Left renal pelvis (tissue), 4 donors: ENCODE data around the gene WDR33. TPM values are rescaled to one million over a fixed set of nuclear protein-coding genes. Genes with fewer than 3 reads are reported as not detected.
A peak's percentile ranks its signal among the peaks of the same experiment; 100 is the strongest.
"Not testable (repeated sequence)": the region's sequence is repeated elsewhere in the genome, so short reads cannot be mapped to it uniquely, and the experiment has no call there.

Source experiments
- DNase-seq, 4 donors: peaks; one replicate each; pipeline ENCODE4 v3.0.0-alpha.2; 2013; ENCODE audit warnings: low read depth in 4 of 4, low spot score in 3 of 4
- polyA plus RNA-seq, 4 donors: library from polyadenylated mRNA; unstranded; fragments of 120-200 nt; gene quantifications; one replicate each; pipeline ENCODE4 v1.2.1, GENCODE V29; 2013; ENCODE audit not compliant: insufficient read length in 4 of 4

WDR33 gene
- polyA plus RNA-seq, result 10 to 100 TPM; 50.0 to 70.9 (median 58.5) TPM

DNA sequence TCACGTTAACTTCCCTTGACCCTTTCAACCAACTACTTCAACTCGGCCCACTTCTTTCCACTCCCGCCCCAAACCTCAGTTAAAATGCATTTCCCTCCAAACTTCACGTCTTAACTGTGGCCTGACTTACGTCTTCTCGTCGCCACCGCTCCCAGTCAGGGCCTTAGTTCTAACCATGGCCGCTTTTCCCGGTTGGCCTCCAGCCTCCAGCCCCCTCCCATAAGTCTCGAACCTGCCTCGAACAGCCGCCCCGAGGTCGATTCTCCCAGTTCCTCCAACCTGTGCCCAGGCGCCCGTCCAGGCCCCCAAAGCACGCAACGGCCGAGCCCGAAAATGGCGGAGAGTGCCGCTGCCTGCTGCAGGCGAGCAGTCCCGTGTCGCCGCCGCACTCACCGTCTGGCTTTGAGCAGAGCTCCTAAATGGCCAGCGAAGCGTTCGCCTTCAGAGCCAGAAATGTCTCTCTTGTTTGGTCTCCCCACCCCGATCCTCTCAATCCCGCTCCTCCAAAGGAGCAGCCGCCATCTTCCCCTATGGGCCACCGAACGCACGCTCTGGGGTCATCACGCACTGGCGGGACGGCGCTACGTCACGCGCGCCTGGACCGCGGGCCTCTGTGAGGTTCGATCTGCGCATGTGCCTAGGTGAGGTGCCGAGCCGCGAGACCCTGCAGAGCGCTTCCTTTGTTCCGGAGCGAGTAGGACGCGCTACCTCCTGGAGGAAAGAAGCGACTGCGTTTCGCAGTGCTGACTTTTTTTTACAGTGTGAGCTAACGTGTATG is at the start of gene WDR33:
Gene WDR33, minus strand, starts transcription at position 553 of the 778 bp plus-strand sequence. CDS start 40,190 bp downstream, outside the sequence.
- DNase-seq, result peak; percentile 83 to 89 (median 88)

DNA sequence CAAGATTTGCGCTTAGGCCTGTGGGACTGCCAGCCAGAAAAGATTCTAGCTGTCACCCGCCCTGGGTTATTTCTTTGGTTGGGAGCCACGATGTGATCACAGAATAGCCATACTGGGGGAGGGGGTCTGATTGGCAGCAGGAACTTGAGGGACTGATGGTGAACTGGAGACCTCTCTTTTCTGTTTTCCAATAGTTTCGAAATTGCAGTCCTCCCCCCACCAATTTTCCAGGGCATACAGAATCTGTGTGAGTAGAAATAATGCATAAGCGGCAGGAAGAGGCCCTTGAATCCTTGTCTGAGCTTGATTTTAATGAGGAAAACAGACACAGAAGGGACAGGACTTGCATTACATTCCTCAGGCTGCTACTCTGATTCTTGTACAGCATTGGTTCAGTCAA is 49.2 kb upstream of the WDR33 start:
- no peak for DNase-seq

DNA sequence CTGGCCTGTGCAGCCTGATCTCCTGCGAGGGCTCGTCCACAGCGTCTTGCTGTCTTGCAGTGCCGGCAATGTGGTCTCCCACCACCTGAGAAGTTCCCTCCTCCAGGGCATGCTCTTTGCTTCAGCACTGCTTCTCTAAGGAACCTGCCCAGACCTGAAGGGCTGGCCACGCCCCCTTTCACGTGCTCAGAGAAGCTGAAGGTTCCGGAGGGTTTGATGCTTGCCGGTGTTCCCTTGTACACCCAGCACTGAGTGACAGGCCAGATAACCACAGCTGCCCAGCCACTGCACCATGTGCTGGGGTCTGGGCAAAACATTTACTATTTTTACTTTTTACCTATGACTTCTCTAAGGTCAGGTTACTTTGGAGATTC is 48.7 kb upstream of the WDR33 start:
- peak in 2 of 4 donors; percentile 39 to 47 for DNase-seq

DNA sequence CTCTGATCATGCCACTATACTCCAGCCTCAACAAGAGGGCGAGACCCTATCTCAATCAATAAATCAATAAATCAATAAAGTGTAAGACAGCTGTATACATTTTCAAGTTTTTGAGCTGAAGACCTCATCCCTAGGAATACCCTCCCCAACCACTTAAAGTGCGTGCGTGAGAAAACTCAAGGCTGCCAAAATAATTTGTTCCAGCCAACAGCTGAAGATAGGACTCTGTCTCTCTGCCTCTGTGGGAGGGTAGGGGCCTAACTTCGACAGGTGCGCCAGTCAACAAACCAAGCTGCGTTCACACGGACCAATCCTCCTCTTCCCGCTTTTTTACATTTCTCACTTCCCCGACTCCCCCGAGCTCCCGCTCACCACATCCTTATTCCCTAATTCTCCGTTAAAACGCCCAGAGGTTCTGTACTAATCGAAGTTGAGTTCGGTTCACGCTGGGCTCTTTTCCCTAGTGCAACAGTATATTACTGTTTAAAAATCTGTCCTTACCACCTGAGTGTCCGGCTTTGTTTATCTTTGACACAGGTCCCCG is 46.4 kb upstream of the WDR33 start:
- no peak for DNase-seq

DNA sequence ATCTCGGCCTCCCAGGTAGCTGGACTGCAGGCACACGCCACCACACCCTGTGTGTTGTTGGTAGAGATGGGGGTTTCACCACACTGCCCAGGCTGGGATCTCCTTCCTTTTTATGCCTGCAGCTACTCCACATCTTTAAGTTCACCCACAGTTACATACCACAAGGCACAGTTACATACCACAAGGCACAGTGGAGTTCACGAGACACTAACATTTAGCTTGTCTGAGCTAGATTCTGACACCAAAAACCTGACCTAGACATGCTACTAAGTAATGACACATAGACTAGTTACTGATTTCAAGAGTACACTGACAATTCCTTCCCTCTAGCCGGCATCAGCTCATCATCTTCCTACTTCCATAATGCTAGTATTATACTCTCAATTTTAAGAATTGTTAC is 42.7 kb upstream of the WDR33 start:
- no peak for DNase-seq

DNA sequence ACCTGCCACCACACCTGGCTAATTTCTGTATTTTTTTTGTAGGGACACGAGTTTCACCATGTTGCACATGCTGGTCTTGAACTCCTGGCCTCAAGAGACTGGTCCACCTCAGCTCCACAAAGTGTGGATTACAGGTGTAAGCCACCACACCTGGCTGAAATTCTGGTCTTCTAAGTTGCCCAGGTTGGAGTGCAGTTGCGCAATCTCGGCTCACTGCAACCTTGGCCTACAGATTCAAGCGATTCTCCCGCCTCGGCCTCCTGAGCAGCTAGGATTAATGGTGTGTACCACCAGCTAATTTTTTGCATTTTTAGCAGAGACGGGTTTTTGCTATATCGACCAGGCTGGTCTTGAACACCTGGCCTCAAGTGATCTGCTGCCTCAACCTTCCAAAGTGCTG is 41.4 kb upstream of the WDR33 start:
- DNase-seq, result no peak

DNA sequence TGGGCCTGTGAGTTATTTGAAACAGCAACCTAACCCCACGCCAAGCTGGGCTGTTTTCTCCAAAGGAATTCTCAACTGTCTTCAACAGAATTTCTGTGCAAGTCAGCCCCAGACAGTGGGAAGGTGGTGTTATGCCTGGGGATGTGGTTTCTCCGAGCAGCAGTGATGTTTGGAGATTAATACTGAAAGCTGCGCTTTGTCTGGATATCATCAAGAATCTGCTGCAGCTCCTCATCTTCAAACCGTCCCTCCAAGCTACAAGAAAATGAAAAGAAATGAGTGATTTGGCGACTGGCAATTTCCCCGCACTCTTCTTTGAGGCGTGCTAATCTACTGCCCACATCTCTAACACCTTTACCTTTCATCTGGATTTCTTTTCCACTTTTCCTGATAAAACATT is 37.0 kb upstream of the WDR33 start:
- no peak for DNase-seq

DNA sequence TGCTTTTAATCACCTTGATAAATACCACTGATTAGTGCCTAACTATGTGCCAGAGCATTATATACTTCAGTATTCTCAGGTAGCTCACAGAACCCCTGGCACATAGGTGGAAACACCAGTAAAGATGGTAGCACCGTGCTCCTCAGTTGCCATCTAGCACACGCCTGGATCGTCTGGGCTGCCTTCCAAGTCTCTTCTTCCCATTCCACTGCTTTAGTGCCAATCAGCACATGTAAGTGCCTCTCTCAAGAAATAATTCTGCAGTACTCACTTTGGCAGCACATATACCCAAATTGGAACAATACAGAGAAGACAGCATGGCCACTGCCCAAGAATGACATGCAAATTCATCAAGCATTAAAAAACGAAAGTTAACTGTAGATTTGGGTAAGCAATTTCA is 34.0 kb upstream of the WDR33 start:
- no peak for DNase-seq

DNA sequence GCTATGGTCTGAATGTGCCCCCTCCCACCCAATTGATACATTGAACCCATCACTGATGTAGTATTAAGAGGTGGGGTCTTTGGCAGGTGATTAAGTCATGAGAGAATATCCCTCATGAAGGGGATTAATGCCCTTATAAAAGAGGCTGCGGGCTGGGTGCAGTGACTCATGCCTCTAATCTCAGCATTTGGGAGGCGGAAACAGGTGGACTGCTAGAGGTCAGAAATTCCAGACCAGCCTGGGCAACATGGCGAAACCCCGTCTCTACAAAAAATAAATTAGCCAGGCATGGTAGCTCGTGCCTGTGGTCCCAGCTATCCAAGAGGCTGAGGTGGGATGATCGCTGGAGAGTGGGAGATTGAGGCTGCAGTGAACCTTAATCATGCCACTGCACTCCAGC is 32.7 kb upstream of the WDR33 start:
- DNase-seq, result no peak

DNA sequence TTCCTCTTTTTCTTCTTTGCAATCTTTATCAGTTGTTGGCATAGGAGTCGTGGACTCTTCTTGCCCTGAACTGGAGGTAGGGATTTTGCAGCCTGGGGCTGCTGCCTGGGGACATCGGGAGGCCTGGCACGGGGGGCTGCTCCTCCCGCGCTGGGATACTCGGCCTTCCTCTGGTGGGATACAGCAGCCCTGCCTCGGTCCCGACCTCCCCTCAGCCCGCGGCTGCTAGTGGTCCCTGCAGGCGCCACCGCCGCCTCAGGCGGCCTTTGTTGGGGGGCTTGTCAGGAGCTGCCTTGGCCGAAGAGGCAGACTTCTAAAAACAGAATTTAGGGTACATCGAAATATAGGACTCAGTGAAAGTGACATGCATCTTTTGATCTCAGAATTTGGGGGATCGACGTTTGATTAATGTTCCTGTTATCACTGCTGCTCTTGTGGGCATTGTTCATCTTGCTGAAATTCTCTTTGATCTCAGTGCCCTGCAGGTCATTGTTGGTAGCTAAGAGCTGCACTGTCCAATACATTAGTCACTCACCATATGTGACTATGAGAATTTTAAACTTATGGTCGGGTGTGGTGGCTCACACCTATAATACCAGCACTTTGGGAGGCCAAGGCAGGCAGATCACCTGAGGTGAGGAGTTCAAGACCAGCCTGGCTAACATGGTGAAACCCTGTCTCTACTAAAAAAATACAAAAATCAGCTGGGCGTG is 30.7 kb upstream of the WDR33 start:
- no peak for DNase-seq

DNA sequence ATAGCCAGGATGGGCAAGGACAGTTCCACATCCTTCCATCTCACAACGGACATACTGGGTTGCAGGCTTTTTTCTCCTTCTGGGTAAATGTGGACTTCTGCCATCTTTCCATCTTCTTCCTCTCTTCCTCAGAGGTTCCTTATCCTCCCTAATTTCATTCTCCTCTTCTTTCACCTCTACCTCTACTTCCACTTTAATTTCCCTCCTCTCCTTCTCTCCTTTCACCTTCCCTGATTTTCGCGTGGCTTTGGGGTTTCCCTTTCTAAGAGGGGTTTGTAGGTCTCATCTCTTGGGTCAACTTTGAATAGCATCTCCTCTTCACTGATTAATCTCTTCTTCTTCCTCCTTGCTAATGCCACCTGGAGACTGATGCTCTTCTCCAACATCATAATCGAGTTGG is 29.9 kb upstream of the WDR33 start:
- no peak for DNase-seq

DNA sequence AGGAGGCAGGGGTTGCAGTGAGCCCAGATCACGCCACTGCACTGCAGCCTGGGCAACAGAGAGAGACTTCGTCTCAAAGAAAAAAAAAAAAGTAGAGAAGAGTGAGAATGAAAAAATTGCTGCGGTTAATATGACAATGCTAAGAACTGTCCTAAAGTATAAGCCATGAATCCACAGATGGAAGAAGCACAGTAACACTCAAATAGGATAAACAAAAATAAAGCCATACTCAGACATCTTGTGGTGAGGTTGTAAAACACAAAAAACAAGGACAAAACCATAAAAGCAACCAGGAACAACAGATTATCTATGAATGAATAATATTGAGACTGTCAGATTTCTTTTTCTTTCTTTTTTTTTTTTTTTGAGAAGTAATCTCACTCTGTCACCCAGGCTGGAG is 24.0 kb upstream of the WDR33 start:
- DNase-seq, result no peak

DNA sequence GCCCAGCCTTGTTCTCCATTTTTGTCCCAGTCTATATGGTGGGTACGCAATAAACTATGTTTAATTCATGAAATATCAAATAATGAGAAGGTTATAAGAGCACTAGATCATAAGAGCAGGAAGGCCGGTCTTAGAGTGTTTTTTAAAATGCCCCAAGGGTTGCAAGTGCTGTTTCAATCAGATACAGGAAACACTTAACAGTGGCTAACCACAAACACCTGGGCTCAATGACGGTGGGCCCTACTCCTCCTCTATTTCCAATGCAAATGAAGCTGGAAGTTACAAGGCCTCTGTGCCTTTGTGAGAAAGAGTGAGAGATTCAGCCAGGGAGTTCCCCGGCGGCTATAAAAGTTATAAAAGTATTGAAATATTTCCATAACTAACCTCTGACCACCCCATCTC is 18.9 kb upstream of the WDR33 start:
- peak in 1 of 4 donors; percentile 14 for DNase-seq

DNA sequence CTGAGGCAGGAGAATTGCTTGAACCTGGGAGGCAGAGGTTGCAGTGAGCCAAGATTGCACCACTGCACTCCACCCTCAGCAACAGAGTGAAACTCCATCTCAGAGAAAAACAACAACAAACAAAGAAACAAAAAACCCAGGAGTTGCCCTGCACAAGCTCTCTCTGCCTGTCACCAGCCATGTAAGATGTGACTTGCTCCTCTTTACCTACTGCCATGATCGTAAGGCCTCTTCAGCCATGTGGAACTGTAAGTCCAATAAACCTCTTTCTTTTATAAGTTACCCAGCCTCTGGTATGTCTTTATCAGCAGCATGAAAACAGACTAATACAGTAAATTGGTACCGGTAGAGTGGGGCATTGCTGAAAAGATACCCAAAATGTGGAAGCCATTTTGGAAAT is 15.7 kb upstream of the WDR33 start:
- DNase-seq, result not testable (repeated sequence)

DNA sequence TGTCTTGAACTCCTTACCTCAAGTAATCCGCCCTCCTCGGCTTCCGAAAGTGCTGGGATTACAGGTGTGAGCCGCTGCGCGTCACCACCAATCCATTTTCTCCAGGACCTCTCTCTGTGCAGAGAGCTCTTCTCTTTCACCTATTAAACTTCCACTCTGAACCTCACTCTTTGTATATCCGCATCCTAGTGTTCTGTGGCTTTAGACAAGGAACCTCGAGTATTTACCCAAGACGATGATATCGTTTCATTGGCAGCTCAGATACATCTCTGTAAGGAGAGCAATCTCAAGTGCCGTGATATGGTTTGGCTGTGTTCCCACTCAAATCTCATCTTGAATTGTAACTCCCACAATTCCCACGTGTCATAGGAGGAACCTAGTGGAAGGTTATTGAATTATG is 15.1 kb upstream of the WDR33 start:
- DNase-seq, result no peak

DNA sequence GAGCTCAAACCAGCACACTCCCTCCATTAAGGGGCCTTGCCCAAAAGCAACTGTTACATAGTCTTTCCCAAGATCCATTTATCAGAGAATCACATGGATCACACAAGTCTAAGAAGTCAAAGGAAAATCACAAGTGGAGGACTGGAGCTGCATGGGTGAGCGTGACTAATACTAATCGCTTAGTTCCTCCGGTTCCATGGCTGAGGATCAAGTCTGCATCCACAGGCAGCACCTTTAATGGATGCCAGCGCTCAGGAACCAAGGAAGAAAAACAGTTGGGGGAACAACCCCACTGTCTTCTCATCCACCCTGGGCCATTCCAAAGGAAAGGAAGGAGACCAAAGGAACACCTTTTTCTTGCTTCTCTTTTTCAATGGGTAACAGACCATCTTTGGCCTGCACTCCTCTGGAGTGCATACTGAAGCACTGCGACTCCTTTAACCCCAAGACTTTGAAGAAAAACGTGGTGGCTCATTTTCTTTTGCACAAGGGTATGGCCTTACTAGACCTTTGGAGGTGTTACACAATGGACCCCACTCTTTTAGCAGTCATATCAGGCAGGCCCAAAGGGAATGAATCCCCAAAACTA is 9.2 kb upstream of the WDR33 start:
- DNase-seq, result no peak

DNA sequence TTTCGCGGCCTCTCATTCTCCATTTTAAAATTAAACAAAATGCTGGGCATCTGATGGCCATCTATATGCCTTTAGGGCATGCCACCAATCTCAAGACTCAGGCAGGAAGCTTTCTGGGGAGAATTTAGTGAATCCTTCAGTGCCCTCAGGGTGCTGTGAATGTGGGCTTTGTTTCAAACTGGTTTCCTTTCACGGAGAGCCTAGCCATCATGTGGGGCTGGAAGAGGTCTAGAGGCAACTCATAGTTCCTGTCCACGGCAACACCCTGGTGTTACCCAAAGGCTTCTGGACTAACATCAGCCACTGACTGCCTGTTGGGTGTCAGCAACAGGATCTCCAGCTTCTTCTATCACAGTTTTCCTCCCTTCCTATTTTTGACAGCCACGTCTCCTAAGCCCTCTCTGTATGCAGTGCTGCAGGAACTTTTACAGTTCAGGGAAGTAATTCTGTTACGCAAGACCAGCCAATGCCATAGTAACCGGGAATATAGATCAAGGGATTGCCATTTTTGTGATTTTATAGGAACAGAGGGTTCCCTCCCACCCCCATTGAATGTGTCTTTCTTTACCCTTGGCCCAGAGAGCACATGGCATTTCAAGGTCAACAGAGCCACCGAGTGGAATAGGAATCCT is 7.9 kb upstream of the WDR33 start:
- no peak for DNase-seq

DNA sequence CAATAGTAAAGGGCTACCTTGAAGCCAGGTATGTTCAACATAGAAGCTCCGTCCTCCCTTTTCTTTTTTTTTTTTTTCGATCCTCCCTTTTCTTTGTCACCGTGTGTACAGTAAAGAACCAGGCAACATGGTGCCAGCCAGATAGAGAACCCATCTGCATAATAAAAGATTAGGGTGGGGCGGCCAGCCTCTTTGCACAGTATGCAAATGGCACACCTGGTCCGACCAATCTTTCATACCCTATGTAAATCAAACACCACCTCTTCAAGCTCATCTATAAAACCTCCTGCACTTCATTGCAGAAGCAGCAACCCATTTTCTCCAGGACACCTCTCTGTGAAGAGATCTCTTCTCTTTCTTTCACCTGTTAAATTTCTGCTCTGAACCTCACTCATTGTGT is 7.3 kb upstream of the WDR33 start:
- DNase-seq, result no peak

DNA sequence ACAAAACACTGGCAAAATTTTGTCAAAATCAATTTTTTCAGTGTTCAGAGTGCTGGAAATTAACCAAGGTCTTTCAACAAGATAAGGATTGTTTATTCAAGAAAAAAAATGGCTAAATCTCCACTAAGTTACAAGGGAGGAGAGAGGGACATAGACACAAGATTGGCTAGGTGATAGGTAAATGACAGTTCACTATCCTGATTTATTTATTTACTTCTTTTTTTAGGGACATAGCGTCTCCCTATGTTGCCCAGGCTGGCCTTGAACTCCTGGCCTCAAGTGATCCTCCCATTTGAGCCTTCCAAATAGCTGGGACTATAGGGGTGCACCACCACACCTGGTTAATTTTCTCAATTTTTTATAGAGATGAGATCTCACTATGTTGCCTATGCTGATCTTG is 3.7 kb upstream of the WDR33 start:
- DNase-seq, result no peak

DNA sequence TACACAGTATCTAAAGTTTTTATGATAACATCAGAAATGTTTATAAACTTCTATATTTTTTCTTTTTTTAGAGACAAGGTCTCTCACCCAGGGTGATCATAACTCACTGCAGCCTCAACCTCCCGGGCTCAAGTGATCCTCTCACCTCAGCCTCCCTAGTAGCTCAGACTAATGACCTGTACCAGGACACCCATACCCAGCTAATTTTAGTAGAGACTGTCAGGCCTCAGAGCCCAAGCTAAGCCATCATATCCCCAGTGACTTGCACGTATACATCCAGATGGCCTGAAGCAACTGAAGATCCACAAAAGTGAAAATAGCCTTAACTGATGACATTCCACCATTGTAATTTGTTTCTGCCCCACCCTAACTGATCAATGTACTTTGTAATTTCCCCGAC is 1.5 kb upstream of the WDR33 start:
- DNase-seq, result not testable (repeated sequence)
